ENCODE results near the gene MX1. TPM values are rescaled to one million over a fixed set of nuclear protein-coding genes. Genes with fewer than 3 reads are reported as not detected.

MX1 gene
- 8.5 TPM for total RNA-seq

GRCh38 chr21:41425954-41426675 is at the start of gene MX1:
TSS of gene MX1 (plus strand) at chr21:41426239. CDS start at chr21:41432071, 5,832 bp downstream.
- DNase-seq (ENCODE audit: low spot score), result peak; percentile 76
- ATAC-seq, result peak; percentile 95

- DNase-seq (ENCODE audit: low spot score) (no peak), ATAC-seq (no peak)
Observed at GRCh38 chr21:41377715-41378114, 48.3 kb upstream of the MX1 start.

- ATAC-seq, result peak; percentile 31
- DNase-seq (ENCODE audit: low spot score), result no peak
Observed at GRCh38 chr21:41378849-41379248, 47.2 kb upstream of the MX1 start.

GRCh38 chr21:41379901-41380300 is 46.1 kb upstream of the MX1 start:
- no peak for ATAC-seq
- no peak for DNase-seq (ENCODE audit: low spot score)

- no peak for ATAC-seq
- no peak for DNase-seq (ENCODE audit: low spot score)
Observed at GRCh38 chr21:41381731-41382130, 44.3 kb upstream of the MX1 start.

- no peak for ATAC-seq
- DNase-seq (ENCODE audit: low spot score), result no peak
Observed at GRCh38 chr21:41387042-41387819, 38.8 kb upstream of the MX1 start.

- DNase-seq (ENCODE audit: low spot score) (no peak), ATAC-seq (no peak)
Observed at GRCh38 chr21:41387824-41388223, 38.2 kb upstream of the MX1 start.

GRCh38 chr21:41388259-41388658 is 37.8 kb upstream of the MX1 start:
- no peak for ATAC-seq
- DNase-seq (ENCODE audit: low spot score), result no peak

GRCh38 chr21:41390043-41390639 is 35.9 kb upstream of the MX1 start:
- no peak for DNase-seq (ENCODE audit: low spot score)
- no peak for ATAC-seq

GRCh38 chr21:41393876-41394465 is 32.1 kb upstream of the MX1 start:
- DNase-seq (ENCODE audit: low spot score) (no peak), ATAC-seq (no peak)

- peak; percentile 55 for ATAC-seq
Observed at GRCh38 chr21:41396558-41397075, 29.4 kb upstream of the MX1 start.

GRCh38 chr21:41397471-41397891 is 28.6 kb upstream of the MX1 start:
- ATAC-seq (no peak), DNase-seq (ENCODE audit: low spot score) (no peak)

More at GRCh38 chr21:41396558-41397075, 29.4 kb upstream of the MX1 start:
- no peak for DNase-seq (ENCODE audit: low spot score)

GRCh38 chr21:41398251-41398650 is 27.8 kb upstream of the MX1 start:
- no peak for DNase-seq (ENCODE audit: low spot score)
- no peak for ATAC-seq

GRCh38 chr21:41398831-41399230 is 27.2 kb upstream of the MX1 start:
- DNase-seq (ENCODE audit: low spot score), result no peak

GRCh38 chr21:41399246-41399800 is 26.7 kb upstream of the MX1 start:
- ATAC-seq (no peak), DNase-seq (ENCODE audit: low spot score) (no peak)

More at GRCh38 chr21:41398831-41399230, 27.2 kb upstream of the MX1 start:
- ATAC-seq, result no peak

- DNase-seq (ENCODE audit: low spot score) (no peak), ATAC-seq (no peak)
Observed at GRCh38 chr21:41402231-41402630, 23.8 kb upstream of the MX1 start.

GRCh38 chr21:41402796-41403195 is 23.2 kb upstream of the MX1 start:
- ATAC-seq, result no peak

GRCh38 chr21:41403331-41403730 is 22.7 kb upstream of the MX1 start:
- DNase-seq (ENCODE audit: low spot score), result no peak

More at GRCh38 chr21:41402796-41403195, 23.2 kb upstream of the MX1 start:
- no peak for DNase-seq (ENCODE audit: low spot score)

GRCh38 chr21:41403966-41404365 is 22.1 kb upstream of the MX1 start:
- ATAC-seq, result no peak
- DNase-seq (ENCODE audit: low spot score), result no peak

More at GRCh38 chr21:41403331-41403730, 22.7 kb upstream of the MX1 start:
- no peak for ATAC-seq

GRCh38 chr21:41405321-41405720 is 20.7 kb upstream of the MX1 start:
- DNase-seq (ENCODE audit: low spot score), result no peak
- no peak for ATAC-seq

- peak; percentile 41 for ATAC-seq
- no peak for DNase-seq (ENCODE audit: low spot score)
Observed at GRCh38 chr21:41406340-41406739, 19.7 kb upstream of the MX1 start.

All from left lobe of liver (tissue), 2 donors.